Neural cell (in vitro differentiated cells): ENCODE data around the gene HLA-DMA. TPM values are rescaled to one million over a fixed set of nuclear protein-coding genes. Genes with fewer than 3 reads are reported as not detected.

Experiments used
- H2AFZ ChIP-seq: fragments of 200-600, 300-800 bp; sonication (generic), shearing (Covaris generic); 2 replicates; pipeline ENCODE4 v1.6.0; 2014; ENCODE audit warnings: low read depth, mild to moderate bottlenecking, antibody characterized with exemption, low read length, moderate library complexity
- H3F3A ChIP-seq: fragments of 200-600 bp; shearing (Covaris generic); 2 replicates; pipeline ENCODE4 v1.6.1; 2016; ENCODE audit warnings: mild to moderate bottlenecking, moderate library complexity, mixed read lengths, antibody characterized with exemption, low read length; ENCODE audit not compliant: insufficient read depth, poor library complexity, severe bottlenecking
- H3K27ac ChIP-seq: fragments of 200-600, 300-800 bp; sonication (generic), shearing (Covaris generic); 2 replicates; pipeline ENCODE4 v1.5.1; 2014; ENCODE audit warnings: mild to moderate bottlenecking, low read length, moderate library complexity
- H3K27me3 ChIP-seq: fragments of 300-800, 200-600 bp; sonication (generic), shearing (Covaris generic); 2 replicates; pipeline ENCODE4 v1.6.0; 2014; ENCODE audit warnings: mild to moderate bottlenecking, low read depth, low read length, moderate library complexity; ENCODE audit not compliant: insufficient read depth
- H3K36me3 ChIP-seq: fragments of 300-800, 200-600 bp; sonication (generic), shearing (Covaris generic); 2 replicates; pipeline ENCODE4 v1.5.1; 2014; ENCODE audit warnings: mild to moderate bottlenecking, antibody characterized with exemption, low read length, moderate library complexity; ENCODE audit not compliant: insufficient read depth
- H3K4me2 ChIP-seq: fragments of 300-800, 200-600 bp; sonication (generic), shearing (Covaris generic); 2 replicates; pipeline ENCODE4 v1.6.0; 2014; ENCODE audit warnings: mild to moderate bottlenecking, low read length
- H3K4me3 ChIP-seq: fragments of 300-800, 200-600 bp; sonication (generic), shearing (Covaris generic); 2 replicates; pipeline ENCODE4 v1.5.1; 2014; ENCODE audit warnings: mild to moderate bottlenecking, low read length, moderate library complexity
- H3K79me2 ChIP-seq: fragments of 200-600 bp; shearing (Covaris generic); replicated peaks from 2 replicates; pipeline ENCODE4 v1.6.0; 2014; ENCODE audit warnings: mild to moderate bottlenecking, low read length, moderate library complexity; ENCODE audit not compliant: insufficient read depth
- H3K9ac ChIP-seq: fragments of 300-800, 200-600 bp; sonication (generic), shearing (Covaris generic); 2 replicates; pipeline ENCODE4 v1.6.1; 2016; ENCODE audit warnings: mild to moderate bottlenecking, low read length, mixed read lengths
- H3K9me2 ChIP-seq: fragments of 200-600 bp; shearing (Covaris generic); 2 replicates; pipeline ENCODE4 v1.6.1; 2016; ENCODE audit warnings: mild to moderate bottlenecking, low read length, mixed read lengths; ENCODE audit not compliant: insufficient read depth
- H3K9me3 ChIP-seq: fragments of 200-600, 300-800 bp; sonication (generic), shearing (Covaris generic); 2 replicates; pipeline ENCODE4 v1.6.1; 2016; ENCODE audit warnings: mild to moderate bottlenecking, mixed run types, low read length, moderate library complexity, mixed read lengths
- H4K20me1 ChIP-seq: fragments of 200-600 bp; shearing (Covaris generic); 2 replicates; pipeline ENCODE4 v1.6.1; 2016; ENCODE audit warnings: mild to moderate bottlenecking, mixed run types; ENCODE audit not compliant: insufficient read depth
- CTCF ChIP-seq: fragments of 450-650 bp; IDR thresholded peaks from 2 replicates; pipeline ENCODE4 v1.5.1; 2014; ENCODE audit warnings: antibody characterized with exemption, mild to moderate bottlenecking, moderate library complexity; ENCODE audit not compliant: poor library complexity, severe bottlenecking
- EP300 ChIP-seq: fragments of 450-650 bp; conservative IDR thresholded peaks from 2 replicates; pipeline ENCODE4 v1.6.1; 2014; ENCODE audit warnings: antibody characterized with exemption, mild to moderate bottlenecking, moderate library complexity; ENCODE audit not compliant: poor library complexity, severe bottlenecking
- EZH2 ChIP-seq: fragments of 200-600, 300-800 bp; shearing (Covaris generic), sonication (generic); IDR thresholded peaks from 2 replicates; pipeline ENCODE4 v1.6.1; 2014; ENCODE audit warnings: antibody characterized with exemption, low read length, borderline replicate concordance, mild to moderate bottlenecking; ENCODE audit not compliant: insufficient read depth, poor library complexity, severe bottlenecking
- MXI1 ChIP-seq: fragments of 450-650 bp; conservative IDR thresholded peaks from 2 replicates; pipeline ENCODE4 v1.6.1; 2014; ENCODE audit warnings: antibody characterized with exemption, mild to moderate bottlenecking; ENCODE audit not compliant: poor library complexity, severe bottlenecking
- POLR2AphosphoS5 ChIP-seq: IDR thresholded peaks from 2 replicates; pipeline ENCODE4 v1.6.1; 2012
- RAD21 ChIP-seq: fragments of 450-650 bp; conservative IDR thresholded peaks from 2 replicates; pipeline ENCODE4 v1.6.1; 2014; ENCODE audit warnings: antibody characterized with exemption, mild to moderate bottlenecking, moderate library complexity
- REST ChIP-seq: IDR thresholded peaks from 2 replicates; pipeline ENCODE4 v1.6.1; 2012; ENCODE audit warnings: borderline replicate concordance
- SMC3 ChIP-seq: fragments of 450-650 bp; conservative IDR thresholded peaks from 2 replicates; pipeline ENCODE4 v1.6.1; 2014; ENCODE audit warnings: antibody characterized with exemption, mild to moderate bottlenecking, moderate library complexity; ENCODE audit not compliant: poor library complexity
- TAF1 ChIP-seq: IDR thresholded peaks from 2 replicates; pipeline ENCODE4 v1.6.1; 2012; ENCODE audit warnings: low read depth
- polyA plus RNA-seq: library from polyadenylated mRNA; depleted of rRNA; stranded (reverse); fragments of >200 nt; gene quantifications from 2 replicates; pipeline ENCODE4 v1.2.3, GENCODE V29; 2014

Gene HLA-DMA
- polyA plus RNA-seq, 1 donor from 2014 or later = 4.4 TPM

GRCh38 chr6:32971581-32972352, 18.9 kb upstream of the HLA-DMA start:
- Histone ChIP-seq H4K20me1 (peaks cover 46% of the 10 kb centered on the region), H3K79me2 (peaks cover 74% of the 10 kb centered on the region)

DNA sequence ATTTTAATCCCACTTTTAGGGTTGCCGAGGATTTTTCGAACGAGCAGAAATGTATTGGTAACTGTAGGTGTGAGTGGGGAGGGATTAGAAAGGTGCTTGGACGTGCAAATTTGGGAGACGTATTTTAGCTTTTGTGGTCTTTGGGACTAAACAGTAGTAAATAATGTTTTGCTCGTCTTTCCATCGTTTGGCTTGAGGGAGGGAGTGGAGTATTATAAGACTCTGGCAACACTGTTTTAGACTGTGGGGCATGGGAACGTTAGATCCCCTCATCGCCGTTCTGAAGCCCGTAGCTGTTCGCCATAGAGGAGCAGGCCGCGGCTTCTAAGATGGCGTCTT, 18.3 kb upstream of the HLA-DMA start:
- Histone ChIP-seq H3K9me2 (no peaks in the 10 kb centered on the region), H4K20me1 (peaks cover 41% of the 10 kb centered on the region), H3F3A (peaks cover 17% of the 10 kb centered on the region), H3K36me3 (peaks cover 6% of the 10 kb centered on the region), H3K27me3 (no peaks in the 10 kb centered on the region), H3K27ac (peak overlapping the region; percentile 100), H3K79me2 (peaks cover 73% of the 10 kb centered on the region), H3K9ac (peak overlapping the region; percentile 100), H2AFZ (no peak overlapping the region), H3K9me3 (no peaks in the 10 kb centered on the region), H3K4me2 (peak overlapping the region; percentile 96), H3K4me3 (peak overlapping the region; percentile 84)
- TF ChIP-seq MXI1 (no peak), RAD21 (no peak), CTCF (no peak), EP300 (no peak), POLR2AphosphoS5 (no peak), SMC3 (no peak), TAF1 (peak; percentile 86), EZH2 (no peak)

More at GRCh38 chr6:32971581-32972352, 18.9 kb upstream of the HLA-DMA start:
- peak overlapping the region; percentile 100 for H3K9ac ChIP-seq
- no peaks in the 10 kb centered on the region for H3K9me2 ChIP-seq
- peak overlapping the region; percentile 97 for H3K4me3 ChIP-seq
- H3K36me3 ChIP-seq = peaks cover 8% of the 10 kb centered on the region
- no peak overlapping the region for H2AFZ ChIP-seq
- peaks cover 14% of the 10 kb centered on the region for H3F3A ChIP-seq
- H3K27ac ChIP-seq = peak overlapping the region; percentile 100
- TF ChIP-seq SMC3 (no peak), REST (peak; percentile 97), CTCF (no peak), EP300 (peak; percentile 88), RAD21 (no peak), POLR2AphosphoS5 (peak; percentile 98), TAF1 (peak; percentile 99), MXI1 (peak; percentile 34), EZH2 (no peak)
- no peaks in the 10 kb centered on the region for H3K27me3 ChIP-seq
- H3K9me3 ChIP-seq = no peaks in the 10 kb centered on the region
- peak overlapping the region; percentile 96 for H3K4me2 ChIP-seq
